K562 (cell line): Measurements from ENCODE around the gene NUP188. TPM values are rescaled to one million over a fixed set of nuclear protein-coding genes. Genes with fewer than 3 reads are reported as not detected.

Source experiments
- ATAC-seq: fragments of 200-7000 bp; cut with Tn5 transposase; 3 replicates; pipeline ENCODE4 v1.9.1; 2020; ENCODE audit warnings: moderate library complexity
- BruUV-seq: library from RNA; stranded (reverse); fragments of 400-500 nt; replicated peaks from 2 replicates; lab custom pipeline; 2021; lab: Mats Ljungman, UMichigan
- CTCF ChIA-PET: fragments of 300-600 bp; formaldehyde crosslinking; extraction: SDS; loops from one replicate; lab custom pipeline; 2021; ENCODE audit warnings: low intra/inter-chr PET ratio; lab: Yijun Ruan, JAX
- POLR2A ChIA-PET: fragments of 300-600, 350-650 bp; sonication (Branson Sonifier 250); formaldehyde crosslinking; extraction: SDS; loops from one replicate; lab custom pipeline; 2021; ENCODE audit warnings: antibody characterized with exemption, inconsistent platforms; lab: Yijun Ruan, JAX
- DNase-seq, 4 experiments: peaks; one replicate each; pipeline versions ENCODE4 v3.0.0 to v3.0.0-alpha.2; 2011 to 2018; ENCODE audit warnings: low spot score in 3 of 4, mixed read lengths in 3 of 4; ENCODE audit errors: extremely low read depth in 1 of 4
- FAIRE-seq: peaks from 2 replicates; lab custom pipeline; 2011; peaks lifted over from hg19 to GRCh38; lab: Jason Lieb, UNC
- H2AFZ ChIP-seq: 2 replicates; pipeline ENCODE4 v1.6.0; 2011; ENCODE audit warnings: low read depth, low read length, control low read depth, inconsistent platforms
- H3K27ac ChIP-seq: fragments of 200-600 bp; 3 replicates; pipeline ENCODE4 v1.8.0; 2011; ENCODE audit warnings: low read depth, mild to moderate bottlenecking, control low read depth, inconsistent platforms, low read length, moderate library complexity, mixed read lengths; ENCODE audit errors: extremely low read depth
- H3K27me3 ChIP-seq, 2 experiments: fragments of 300-600 bp in 1 of 2; 2 replicates in 1 of 2; 3 replicates in 1 of 2; pipeline versions ENCODE4 v1.6.0 to v1.8.0; 2011; ENCODE audit warnings: inconsistent platforms in 2 of 2, low read length in 2 of 2, mild to moderate bottlenecking in 1 of 2, mixed read lengths in 1 of 2, moderate library complexity in 1 of 2; ENCODE audit not compliant: control insufficient read depth in 2 of 2, insufficient read depth in 2 of 2
- H3K36me3 ChIP-seq: fragments of 300-600 bp; 3 replicates; pipeline ENCODE4 v1.8.0; 2011; ENCODE audit warnings: mild to moderate bottlenecking, low read length, inconsistent platforms; ENCODE audit not compliant: control insufficient read depth, insufficient read depth
- H3K4me1 ChIP-seq, 2 experiments: fragments of 200-600 bp in 1 of 2; replicated peaks in 1 of 2; 2 replicates in 1 of 2; 3 replicates in 1 of 2; pipeline versions ENCODE4 v1.5.1 to v1.8.0; 2011; ENCODE audit warnings: inconsistent platforms in 2 of 2, low read length in 2 of 2, mild to moderate bottlenecking in 1 of 2, mixed read lengths in 1 of 2, moderate library complexity in 1 of 2; ENCODE audit not compliant: control insufficient read depth in 2 of 2, insufficient read depth in 2 of 2
- H3K4me2 ChIP-seq: 2 replicates; pipeline ENCODE4 v1.6.1; 2011; ENCODE audit warnings: low read length, control low read depth, inconsistent platforms, mixed read lengths; ENCODE audit not compliant: insufficient read depth
- H3K4me3 ChIP-seq: fragments of 200-600 bp; sonication (generic), shearing (Covaris generic); 2 replicates; pipeline ENCODE4 v1.5.1; 2016; ENCODE audit warnings: control low read depth, inconsistent platforms
- H3K79me2 ChIP-seq: fragments of 200-600 bp; 3 replicates; pipeline ENCODE4 v1.8.0; 2011; ENCODE audit warnings: low read length, inconsistent platforms; ENCODE audit not compliant: control insufficient read depth, insufficient read depth
- H3K9ac ChIP-seq, 2 experiments: 2 replicates each; pipeline versions ENCODE4 v1.6.0 to v1.6.1; 2011; ENCODE audit warnings: low read depth in 2 of 2, low read length in 2 of 2, control low read depth in 1 of 2, inconsistent platforms in 1 of 2, mild to moderate bottlenecking in 1 of 2, mixed read lengths in 1 of 2; ENCODE audit not compliant: insufficient read depth in 1 of 2
- H3K9me1 ChIP-seq: one replicate; pipeline ENCODE4 v1.6.0; 2011; ENCODE audit warnings: inconsistent platforms, mild to moderate bottlenecking, low read length, moderate library complexity; ENCODE audit not compliant: control insufficient read depth, insufficient read depth
- H3K9me3 ChIP-seq: replicated peaks from 2 replicates; pipeline ENCODE4 v1.5.1; 2011; ENCODE audit warnings: low read depth, low read length, inconsistent platforms; ENCODE audit not compliant: control insufficient read depth, insufficient read depth
- H4K20me1 ChIP-seq: replicated peaks from 2 replicates; pipeline ENCODE4 v1.6.1; 2011; ENCODE audit warnings: low read length, inconsistent platforms, mixed read lengths; ENCODE audit not compliant: control insufficient read depth, insufficient read depth
- DIDO1 ChIP-seq: fragments of 450-650 bp; IDR thresholded peaks from 2 replicates; pipeline ENCODE4 v1.6.1; 2016; ENCODE audit warnings: low read depth, missing biosample characterization, missing genetic modification characterization
- HIVEP1 ChIP-seq: fragments of 250-450 bp; sonication (Bioruptor Pico); IDR thresholded peaks from 2 replicates; pipeline ENCODE4 v1.4.0; 2020; ENCODE audit warnings: mild to moderate bottlenecking
- KLF1 ChIP-seq: fragments of 450-650 bp; IDR thresholded peaks from 2 replicates; pipeline ENCODE4 v1.6.1; 2016; ENCODE audit warnings: missing genetic modification characterization, missing compliant biosample characterization
- MYBL2 ChIP-seq, 2 experiments: fragments of 450-650 bp in 1 of 2; sonication (generic) in 1 of 2; formaldehyde crosslinking in 1 of 2; IDR thresholded peaks; 2 replicates each; pipeline versions ENCODE4 v1.6.1 to v1.8.1; 2017 to 2022; ENCODE audit warnings: borderline replicate concordance in 1 of 2, inconsistent platforms in 1 of 2, low read depth in 1 of 2, mild to moderate bottlenecking in 1 of 2, missing genetic modification reagents in 1 of 2, moderate library complexity in 1 of 2
- NCOA4 ChIP-seq: fragments of 450-650 bp; IDR thresholded peaks from 2 replicates; pipeline ENCODE4 v1.6.1; 2018; ENCODE audit warnings: mild to moderate bottlenecking; ENCODE audit not compliant: partially characterized antibody
- PHB ChIP-seq: fragments of 250-450 bp; sonication (Bioruptor Pico); IDR thresholded peaks from 2 replicates; pipeline ENCODE4 v1.5.0; 2021
- PTBP1 ChIP-seq: fragments of 200-400 bp; formaldehyde crosslinking; IDR thresholded peaks from 2 replicates; pipeline ENCODE4 v1.6.1; 2017; ENCODE audit warnings: low read depth, low read length
- SAFB2 ChIP-seq: fragments of 200-400 bp; formaldehyde crosslinking; IDR thresholded peaks from 2 replicates; pipeline ENCODE4 v1.6.1; 2018; ENCODE audit warnings: borderline replicate concordance, low read length, low read depth, moderate library complexity; ENCODE audit not compliant: severe bottlenecking
- SETDB1 ChIP-seq: IDR thresholded peaks from one replicate; pipeline ENCODE4 v1.6.1; 2012; ENCODE audit warnings: low read length, control low read depth, inconsistent platforms
- SUPT5H ChIP-seq: fragments of 450-650 bp; IDR thresholded peaks from 2 replicates; pipeline ENCODE4 v1.6.1; 2016
- ZNF140 ChIP-seq: fragments of 250-450 bp; sonication (Bioruptor Pico); IDR thresholded peaks from 2 replicates; pipeline ENCODE4 v1.8.0; 2021; ENCODE audit warnings: moderate library complexity, mild to moderate bottlenecking, inconsistent platforms
- ZNF695 ChIP-seq: fragments of 450-650 bp; formaldehyde crosslinking; IDR thresholded peaks from 2 replicates; pipeline ENCODE4 v1.4.0; 2020; ENCODE audit warnings: mild to moderate bottlenecking, moderate library complexity
- ZNF77 ChIP-seq: fragments of 250-450 bp; sonication (Bioruptor Pico); IDR thresholded peaks from 2 replicates; pipeline ENCODE4 v1.5.0; 2020
- WGBS: fragments of 100-300 bp; shearing (Covaris generic); methylation state at CpG from one replicate; pipeline ENCODE4 v1.1.6; 2016; ENCODE audit warnings: low coverage, mixed read lengths; ENCODE audit not compliant: insufficient coverage; ENCODE audit errors: missing lambda C conversion rate; 5-methylcytosine and 5-hydroxymethylcytosine counted together
- in situ Hi-C: fragments of 300-500 bp; cut with MboI; formaldehyde crosslinking; loops from 4 replicates; pipeline ENCODE4 v1.15.0; 2018; ENCODE audit warnings: inconsistent platforms, mixed read lengths
- intact Hi-C: fragments of 100-400 bp; cut with micrococcal nuclease; formaldehyde crosslinking; loops from 2 replicates; pipeline ENCODE4 v1.14.2; 2022
- polyA plus RNA-seq, 8 experiments: library from polyadenylated mRNA; depleted of rRNA in 4 of 8; stranded (reverse) in 5 of 8; unstranded in 3 of 8; fragments of >200 nt; fragmentation: Nextera tagmentation in 2 of 8; fragmentation: Illumina TruSeq in 1 of 8; extraction: Ambion mirVana in 2 of 8; extraction: Trizol in 1 of 8; gene quantifications; 2 replicates each; pipeline versions ENCODE4 v1.2.1 to v1.2.3, GENCODE V29; 2011 to 2014; ENCODE audit warnings: inconsistent platforms in 1 of 8, missing spikeins in 1 of 8
- total RNA-seq, 7 experiments: library from RNA; depleted of rRNA in 6 of 7; stranded (reverse); fragments of >200 nt in 6 of 7; fragmentation: Illumina TruSeq in 2 of 7; extraction: Trizol in 2 of 7; gene quantifications; 2 replicates each; pipeline versions ENCODE4 v1.2.1 to v1.2.3, GENCODE V29; 2011 to 2021; ENCODE audit warnings: low replicate concordance in 1 of 7
- TF ChIP-seq, protein P1 (sequence below): fragments of 250-450 bp; sonication (Bioruptor Pico); IDR thresholded peaks from 2 replicates; pipeline ENCODE4 v1.4.0; 2020
- TF ChIP-seq, protein P2 (sequence below): sonication (generic); formaldehyde crosslinking; IDR thresholded peaks from 2 replicates; pipeline ENCODE4 v1.8.1; 2023; ENCODE audit warnings: mild to moderate bottlenecking, missing genetic modification reagents
- TF ChIP-seq, protein P3 (sequence below): fragments of 250-450 bp; sonication (Bioruptor Pico); IDR thresholded peaks from 2 replicates; pipeline ENCODE4 v1.9.0; 2021; ENCODE audit warnings: mild to moderate bottlenecking

NUP188 gene
- total and polyA plus RNA-seq, 9 of the 15 experiments (the other 6 are each of a cell fraction or from before 2014, with no cell fraction given): 11.7 to 135 (median 70.6) TPM

DNA sequence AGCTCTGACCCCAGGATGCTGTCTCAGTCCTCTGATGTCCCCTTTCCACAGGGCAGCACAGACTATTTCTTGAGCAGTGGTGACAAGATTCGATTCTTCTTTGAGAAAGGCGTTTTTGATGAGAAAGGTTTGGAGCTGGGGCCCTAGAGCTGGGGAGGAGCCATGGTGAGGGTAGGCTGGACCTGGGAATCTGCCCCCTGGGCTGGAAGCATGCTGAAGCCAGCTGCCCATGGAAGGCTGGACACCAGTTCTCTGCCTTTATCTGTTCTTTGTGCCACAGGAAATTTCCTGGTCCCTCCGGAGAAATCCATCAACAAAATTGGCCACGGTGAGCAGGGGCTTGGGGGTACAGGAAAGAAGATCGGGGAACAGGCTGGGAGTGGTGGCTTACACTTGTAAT, 13.8 kb upstream of the NUP188 start:
- H4K20me1 ChIP-seq: no peaks in the 10 kb centered on the region
- H3K27me3 ChIP-seq: no peaks in the 10 kb centered on the region
- H3K4me3 ChIP-seq: no peak overlapping the region
- no peak overlapping the region for H3K27ac ChIP-seq
- no peaks in the 10 kb centered on the region for H3K9me3 ChIP-seq
- 48% methylated on average over 5 of the region's 5 CpGs for WGBS
- intact Hi-C loops (no loop called here), in situ Hi-C loops (no loop called here)
- CTCF ChIA-PET: no interaction called here
- FAIRE-seq: no peak
- H3K9me1 ChIP-seq: peaks cover 2% of the 10 kb centered on the region
- H3K79me2 ChIP-seq: no peaks in the 10 kb centered on the region
- BruUV-seq: no TSS peak
- no peak for ATAC-seq
- peak overlapping the region in 1 of 2 experiments; percentile 29; a peak in 1 of 4 replicates for H3K9ac ChIP-seq
- POLR2A ChIA-PET: interaction anchor here (0.6 to 1.2 kb wide), 2 partner anchors 10 to 58 kb away, joined by 3 to 6 read pairs; no protein-coding TSS in a partner anchor
- peaks cover 4 to 10% of the 10 kb centered on the region in 2 experiments; a peak in 4 of 5 replicates for H3K4me1 ChIP-seq
- no peak overlapping the region for H3K4me2 ChIP-seq
- H2AFZ ChIP-seq: no peak overlapping the region
- no peak for DNase-seq
- no peaks in the 10 kb centered on the region for H3K36me3 ChIP-seq
- TF ChIP-seq KLF1 (tag) (no peak), SAFB2 (no peak), SUPT5H (no peak), PTBP1 (no peak), HIVEP1 (CRISPR knock-in tag) (no peak), MYBL2 (IDR thresholded peaks at IDR 0.05; ENCODE audit: low read depth) (no peak), MYBL2 (CRISPR knock-in tag; IDR thresholded peaks at IDR 0.05; ENCODE audit: borderline replicate concordance) (no peak), PHB (no peak), ZNF695 (no peak), ZNF140 (CRISPR knock-in tag) (no peak), DIDO1 (tag) (no peak), SETDB1 (no peak), ZNF77 (no peak), NCOA4 (no peak)
- TF ChIP-seq, protein P1, sequence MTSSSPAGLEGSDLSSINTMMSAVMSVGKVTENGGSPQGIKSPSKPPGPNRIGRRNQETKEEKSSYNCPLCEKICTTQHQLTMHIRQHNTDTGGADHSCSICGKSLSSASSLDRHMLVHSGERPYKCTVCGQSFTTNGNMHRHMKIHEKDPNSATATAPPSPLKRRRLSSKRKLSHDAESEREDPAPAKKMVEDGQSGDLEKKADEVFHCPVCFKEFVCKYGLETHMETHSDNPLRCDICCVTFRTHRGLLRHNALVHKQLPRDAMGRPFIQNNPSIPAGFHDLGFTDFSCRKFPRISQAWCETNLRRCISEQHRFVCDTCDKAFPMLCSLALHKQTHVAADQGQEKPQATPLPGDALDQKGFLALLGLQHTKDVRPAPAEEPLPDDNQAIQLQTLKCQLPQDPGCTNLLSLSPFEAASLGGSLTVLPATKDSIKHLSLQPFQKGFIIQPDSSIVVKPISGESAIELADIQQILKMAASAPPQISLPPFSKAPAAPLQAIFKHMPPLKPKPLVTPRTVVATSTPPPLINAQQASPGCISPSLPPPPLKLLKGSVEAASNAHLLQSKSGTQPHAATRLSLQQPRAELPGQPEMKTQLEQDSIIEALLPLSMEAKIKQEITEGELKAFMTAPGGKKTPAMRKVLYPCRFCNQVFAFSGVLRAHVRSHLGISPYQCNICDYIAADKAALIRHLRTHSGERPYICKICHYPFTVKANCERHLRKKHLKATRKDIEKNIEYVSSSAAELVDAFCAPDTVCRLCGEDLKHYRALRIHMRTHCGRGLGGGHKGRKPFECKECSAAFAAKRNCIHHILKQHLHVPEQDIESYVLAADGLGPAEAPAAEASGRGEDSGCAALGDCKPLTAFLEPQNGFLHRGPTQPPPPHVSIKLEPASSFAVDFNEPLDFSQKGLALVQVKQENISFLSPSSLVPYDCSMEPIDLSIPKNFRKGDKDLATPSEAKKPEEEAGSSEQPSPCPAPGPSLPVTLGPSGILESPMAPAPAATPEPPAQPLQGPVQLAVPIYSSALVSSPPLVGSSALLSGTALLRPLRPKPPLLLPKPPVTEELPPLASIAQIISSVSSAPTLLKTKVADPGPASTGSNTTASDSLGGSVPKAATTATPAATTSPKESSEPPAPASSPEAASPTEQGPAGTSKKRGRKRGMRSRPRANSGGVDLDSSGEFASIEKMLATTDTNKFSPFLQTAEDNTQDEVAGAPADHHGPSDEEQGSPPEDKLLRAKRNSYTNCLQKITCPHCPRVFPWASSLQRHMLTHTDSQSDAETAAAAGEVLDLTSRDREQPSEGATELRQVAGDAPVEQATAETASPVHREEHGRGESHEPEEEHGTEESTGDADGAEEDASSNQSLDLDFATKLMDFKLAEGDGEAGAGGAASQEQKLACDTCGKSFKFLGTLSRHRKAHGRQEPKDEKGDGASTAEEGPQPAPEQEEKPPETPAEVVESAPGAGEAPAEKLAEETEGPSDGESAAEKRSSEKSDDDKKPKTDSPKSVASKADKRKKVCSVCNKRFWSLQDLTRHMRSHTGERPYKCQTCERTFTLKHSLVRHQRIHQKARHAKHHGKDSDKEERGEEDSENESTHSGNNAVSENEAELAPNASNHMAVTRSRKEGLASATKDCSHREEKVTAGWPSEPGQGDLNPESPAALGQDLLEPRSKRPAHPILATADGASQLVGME: no peak
- TF ChIP-seq, protein P2, sequence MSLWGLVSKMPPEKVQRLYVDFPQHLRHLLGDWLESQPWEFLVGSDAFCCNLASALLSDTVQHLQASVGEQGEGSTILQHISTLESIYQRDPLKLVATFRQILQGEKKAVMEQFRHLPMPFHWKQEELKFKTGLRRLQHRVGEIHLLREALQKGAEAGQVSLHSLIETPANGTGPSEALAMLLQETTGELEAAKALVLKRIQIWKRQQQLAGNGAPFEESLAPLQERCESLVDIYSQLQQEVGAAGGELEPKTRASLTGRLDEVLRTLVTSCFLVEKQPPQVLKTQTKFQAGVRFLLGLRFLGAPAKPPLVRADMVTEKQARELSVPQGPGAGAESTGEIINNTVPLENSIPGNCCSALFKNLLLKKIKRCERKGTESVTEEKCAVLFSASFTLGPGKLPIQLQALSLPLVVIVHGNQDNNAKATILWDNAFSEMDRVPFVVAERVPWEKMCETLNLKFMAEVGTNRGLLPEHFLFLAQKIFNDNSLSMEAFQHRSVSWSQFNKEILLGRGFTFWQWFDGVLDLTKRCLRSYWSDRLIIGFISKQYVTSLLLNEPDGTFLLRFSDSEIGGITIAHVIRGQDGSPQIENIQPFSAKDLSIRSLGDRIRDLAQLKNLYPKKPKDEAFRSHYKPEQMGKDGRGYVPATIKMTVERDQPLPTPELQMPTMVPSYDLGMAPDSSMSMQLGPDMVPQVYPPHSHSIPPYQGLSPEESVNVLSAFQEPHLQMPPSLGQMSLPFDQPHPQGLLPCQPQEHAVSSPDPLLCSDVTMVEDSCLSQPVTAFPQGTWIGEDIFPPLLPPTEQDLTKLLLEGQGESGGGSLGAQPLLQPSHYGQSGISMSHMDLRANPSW: no peak
- TF ChIP-seq, protein P3, sequence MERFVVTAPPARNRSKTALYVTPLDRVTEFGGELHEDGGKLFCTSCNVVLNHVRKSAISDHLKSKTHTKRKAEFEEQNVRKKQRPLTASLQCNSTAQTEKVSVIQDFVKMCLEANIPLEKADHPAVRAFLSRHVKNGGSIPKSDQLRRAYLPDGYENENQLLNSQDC: no peak
